HG03280 (cell line): ENCODE measurements around the gene TDRD5.

ENCODE experiments used
- ATAC-seq: cut with Tn5 transposase; IDR thresholded peaks from one replicate; pipeline ENCODE4 v1.9.1; 2021; ENCODE audit warnings: mild to moderate bottlenecking, moderate library complexity; ENCODE audit not compliant: unreplicated experiment

Gene TDRD5

DNA sequence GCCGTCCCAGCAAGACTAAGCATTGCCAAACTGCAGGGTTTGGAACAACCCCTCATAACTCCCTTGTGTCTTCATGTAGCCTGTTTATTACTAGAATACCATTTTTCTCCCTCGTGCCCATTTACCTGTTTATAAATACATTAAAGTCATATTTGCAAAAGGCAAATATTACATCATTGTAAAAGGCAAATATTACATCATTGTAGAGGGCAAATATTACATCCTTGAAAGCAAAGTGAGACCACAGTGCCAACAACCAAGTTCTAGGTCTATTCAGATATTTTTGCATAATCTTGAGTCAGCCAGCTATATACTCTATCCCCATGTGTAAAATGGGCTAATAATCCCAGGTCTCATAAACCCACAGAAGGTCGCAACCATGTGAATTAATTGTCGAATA lies 140.0 kb downstream of the TDRD5 start:
- no peak for ATAC-seq
